Measurements from ENCODE around the gene GPR135. TPM values are rescaled to one million over a fixed set of nuclear protein-coding genes. Genes with fewer than 3 reads are reported as not detected.

Gene GPR135
- total RNA-seq, 1 donor from 2014 or later: 6.4 TPM

- intact Hi-C loops (cut with DNase I): no loop called here
- Histone ChIP-seq H3K27ac (no peak overlapping the region), H3K4me1 (peaks cover 39% of the 10 kb centered on the region), H3K9me3 (no peaks in the 10 kb centered on the region), H3K4me3 (no peak overlapping the region), H3K36me3 (peaks cover 0 to 39% of the 10 kb centered on the region in 2 donors), H3K27me3 (no peaks in the 10 kb centered on the region)
- DNase-seq (ENCODE audit: extremely low spot score in 2 of 2): no peak
- TF ChIP-seq POLR2A (IDR thresholded peaks at IDR 0.05) (no peak), POLR2AphosphoS5 (IDR thresholded peaks at IDR 0.05; ENCODE audit: insufficient read depth in 1 of 2, low read depth in 1 of 2) (no peak), CTCF (IDR thresholded peaks at IDR 0.05) (no peak)
These were observed 13.4 kb upstream of the GPR135 start for GRCh38 chr14:59478540-59478939.

- Histone ChIP-seq H3K27me3 (no peaks in the 10 kb centered on the region), H3K27ac (no peak overlapping the region), H3K9me3 (no peaks in the 10 kb centered on the region), H3K36me3 (peaks cover 0 to 56% of the 10 kb centered on the region in 2 donors), H3K4me3 (no peak overlapping the region), H3K4me1 (peaks cover 12% of the 10 kb centered on the region)
- intact Hi-C loops (cut with DNase I): no loop called here
- TF ChIP-seq CTCF (IDR thresholded peaks at IDR 0.05) (no peak), POLR2A (IDR thresholded peaks at IDR 0.05) (no peak), POLR2AphosphoS5 (IDR thresholded peaks at IDR 0.05; ENCODE audit: insufficient read depth in 1 of 2, low read depth in 1 of 2) (no peak)
- no peak for DNase-seq (ENCODE audit: extremely low spot score in 2 of 2)
These were observed 10.5 kb upstream of the GPR135 start for GRCh38 chr14:59475709-59476108.

- H3K9me3 ChIP-seq: no peaks in the 10 kb centered on the region
- H3K36me3 ChIP-seq: peaks cover 0 to 56% of the 10 kb centered on the region in 2 donors
- intact Hi-C loops (cut with DNase I): no loop called here
- DNase-seq (ENCODE audit: extremely low spot score in 2 of 2): no peak
- no peak overlapping the region for H3K27ac ChIP-seq
- H3K4me3 ChIP-seq: no peak overlapping the region
- H3K27me3 ChIP-seq: no peaks in the 10 kb centered on the region
- no peaks in the 10 kb centered on the region for H3K4me1 ChIP-seq
- TF ChIP-seq POLR2A (IDR thresholded peaks at IDR 0.05) (no peak), CTCF (IDR thresholded peaks at IDR 0.05) (no peak), POLR2AphosphoS5 (IDR thresholded peaks at IDR 0.05; ENCODE audit: insufficient read depth in 1 of 2, low read depth in 1 of 2) (no peak)
These were observed 9.0 kb upstream of the GPR135 start for GRCh38 chr14:59474172-59474571.

- Histone ChIP-seq H3K4me3 (peak overlapping the region; percentile 72 to 92), H3K4me1 (peaks cover 11% of the 10 kb centered on the region), H3K9me3 (no peaks in the 10 kb centered on the region), H3K27ac (peak overlapping the region; percentile 85), H3K36me3 (no peaks in the 10 kb centered on the region), H3K27me3 (no peaks in the 10 kb centered on the region)
- TF ChIP-seq POLR2AphosphoS5 (IDR thresholded peaks at IDR 0.05; ENCODE audit: insufficient read depth in 1 of 2, low read depth in 1 of 2) (no peak), CTCF (IDR thresholded peaks at IDR 0.05) (no peak), POLR2A (IDR thresholded peaks at IDR 0.05) (no peak)
- intact Hi-C loops (cut with DNase I): no loop called here
- DNase-seq (ENCODE audit: extremely low spot score in 2 of 2): no peak
These were observed 479 bp downstream of the GPR135 start for GRCh38 chr14:59464486-59465315.
